GM12891 (cell line): Measurements from ENCODE around the gene CHSY3.

Experiments used
- POLR2A ChIP-seq: IDR thresholded peaks from 2 replicates; pipeline ENCODE4 v1.6.1; 2011; ENCODE audit warnings: low read depth, low read length, control low read depth
- POLR2AphosphoS5 ChIP-seq: IDR thresholded peaks from 2 replicates; pipeline ENCODE4 v1.6.1; 2011; ENCODE audit warnings: low read depth, low read length, control low read depth
- POU2F2 ChIP-seq: IDR thresholded peaks from 2 replicates; pipeline ENCODE4 v1.6.1; 2011; ENCODE audit warnings: low read depth, mild to moderate bottlenecking, control low read depth, low read length, moderate library complexity

DNA sequence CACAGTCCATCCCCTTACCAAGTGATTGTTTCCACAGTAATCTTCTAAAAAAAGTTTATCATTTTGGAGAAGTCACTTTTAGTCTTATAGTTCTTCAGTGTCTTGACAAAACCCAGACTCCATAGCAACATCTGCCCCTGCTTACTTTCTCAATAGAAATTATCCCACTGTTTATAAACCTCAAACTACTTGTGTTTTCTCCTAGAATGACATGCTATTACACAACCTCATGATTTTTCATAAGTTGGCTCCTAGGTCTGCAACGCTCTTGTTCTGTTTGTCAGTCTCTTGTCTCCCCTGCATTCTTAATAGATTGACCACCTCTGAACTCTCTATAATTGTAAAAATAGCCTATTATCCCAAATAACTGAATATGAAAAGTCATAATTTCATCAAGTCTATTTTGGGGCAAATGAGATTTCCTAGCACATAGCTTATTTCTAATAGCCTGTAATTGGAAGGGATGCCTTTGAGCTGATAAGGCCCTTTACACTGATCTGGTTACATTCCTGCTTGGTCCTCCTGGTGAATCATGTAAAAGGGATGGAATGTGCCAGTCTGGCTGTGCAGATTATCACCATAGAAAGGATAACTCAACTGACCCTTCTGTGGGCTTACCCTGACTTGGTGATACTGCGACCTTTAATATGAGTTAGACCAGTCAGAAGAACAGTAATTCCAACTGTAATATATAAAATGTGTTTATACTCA lies 69.6 kb downstream of the CHSY3 start:
- TF ChIP-seq POLR2A (no peak), POLR2AphosphoS5 (no peak), POU2F2 (no peak)
